Measurements from ENCODE around the gene TRAPPC12.

The TRAPPC12 gene

GRCh38 chr2:3478846-3479385 lies 99.4 kb downstream of the TRAPPC12 start:
- Histone ChIP-seq H3K27me3 (no peaks in the 10 kb centered on the region), H4K20me1 (peaks cover 0 to 21% (median 0%) of the 10 kb centered on the region in 11 experiments; a peak in 7 of 22 replicates), H3K27ac (no peak overlapping the region; a peak in 1 of 22 replicates), H3K4me3 (no peak overlapping the region), H3K36me3 (peaks cover 14 to 48% (median 26%) of the 10 kb centered on the region in 11 experiments), H3K9me3 (replicated peaks in 1 of 11) (peaks cover 0 to 7% (median 0%) of the 10 kb centered on the region in 11 experiments; a peak in 2 of 22 replicates), H3K9ac (no peak overlapping the region), H3K4me2 (no peak overlapping the region), H3K4me1 (peaks cover 6 to 50% (median 38%) of the 10 kb centered on the region in 10 experiments)
- TF ChIP-seq Cebpa-rat (IDR thresholded peaks at IDR 0.05) = no peak

- Histone ChIP-seq H3K27ac (peak overlapping the region in 6 of 11 experiments; percentile 15 to 47 (median 35); a peak in 7 of 22 replicates), H3K27me3 (no peaks in the 10 kb centered on the region), H3K9ac (no peak overlapping the region), H3K4me1 (peaks cover 6 to 50% (median 38%) of the 10 kb centered on the region in 10 experiments), H4K20me1 (peaks cover 0 to 28% (median 0%) of the 10 kb centered on the region in 11 experiments; a peak in 7 of 22 replicates), H3K36me3 (peaks cover 13 to 47% (median 26%) of the 10 kb centered on the region in 11 experiments), H3K4me3 (no peak overlapping the region), H3K4me2 (peak overlapping the region; percentile 27 to 85 (median 66); a peak in 21 of 22 replicates), H3K9me3 (replicated peaks in 1 of 11) (peaks cover 0 to 7% (median 0%) of the 10 kb centered on the region in 11 experiments; a peak in 2 of 22 replicates)
- TF ChIP-seq Cebpa-rat (IDR thresholded peaks at IDR 0.05) = no peak
These were observed 100.2 kb downstream of the TRAPPC12 start for GRCh38 chr2:3479430-3480320.

GRCh38 chr2:3480352-3481010 lies 101.0 kb downstream of the TRAPPC12 start:
- TF ChIP-seq Cebpa-rat (IDR thresholded peaks at IDR 0.05) = no peak
- Histone ChIP-seq H3K4me1 (peaks cover 6 to 50% (median 38%) of the 10 kb centered on the region in 10 experiments), H4K20me1 (peaks cover 0 to 28% (median 0%) of the 10 kb centered on the region in 11 experiments; a peak in 7 of 22 replicates), H3K4me2 (peak overlapping the region in 9 of 11 experiments; percentile 27 to 85 (median 69); a peak in 17 of 22 replicates), H3K9me3 (replicated peaks in 1 of 11) (peaks cover 0 to 7% (median 0%) of the 10 kb centered on the region in 11 experiments; a peak in 2 of 22 replicates), H3K27me3 (no peaks in the 10 kb centered on the region), H3K4me3 (no peak overlapping the region), H3K9ac (no peak overlapping the region), H3K36me3 (peaks cover 13 to 41% (median 26%) of the 10 kb centered on the region in 11 experiments), H3K27ac (peak overlapping the region in 4 of 11 experiments; percentile 30 to 47 (median 40); a peak in 4 of 22 replicates)

GRCh38 chr2:3481011-3481400 lies 101.5 kb downstream of the TRAPPC12 start:
- H3K27ac ChIP-seq = no peak overlapping the region
- no peaks in the 10 kb centered on the region for H3K27me3 ChIP-seq
- no peak for TF ChIP-seq Cebpa-rat (IDR thresholded peaks at IDR 0.05)
- H3K4me3 ChIP-seq = no peak overlapping the region
- H3K9me3 ChIP-seq (replicated peaks in 1 of 11) = peaks cover 0 to 7% (median 0%) of the 10 kb centered on the region in 11 experiments; a peak in 2 of 22 replicates
- H3K4me2 ChIP-seq = peak overlapping the region in 10 of 11 experiments; percentile 9 to 85 (median 68); a peak in 17 of 22 replicates
- H3K4me1 ChIP-seq = peaks cover 6 to 50% (median 38%) of the 10 kb centered on the region in 10 experiments
- H4K20me1 ChIP-seq = peaks cover 0 to 28% (median 0%) of the 10 kb centered on the region in 11 experiments; a peak in 7 of 22 replicates
- peaks cover 14 to 40% (median 25%) of the 10 kb centered on the region in 11 experiments for H3K36me3 ChIP-seq
- no peak overlapping the region for H3K9ac ChIP-seq

- Histone ChIP-seq H3K4me3 (peak overlapping the region in 1 of 10 experiments; percentile 17; a peak in 1 of 20 replicates), H3K4me2 (peak overlapping the region in 10 of 11 experiments; percentile 9 to 85 (median 68); a peak in 18 of 22 replicates), H3K9me3 (replicated peaks in 1 of 11) (peaks cover 0 to 8% (median under 1%) of the 10 kb centered on the region in 11 experiments; a peak in 7 of 22 replicates), H4K20me1 (peaks cover 0 to 28% (median 0%) of the 10 kb centered on the region in 11 experiments; a peak in 6 of 22 replicates), H3K27ac (peak overlapping the region in 1 of 11 experiments; percentile 6; a peak in 2 of 22 replicates), H3K27me3 (no peaks in the 10 kb centered on the region), H3K4me1 (peaks cover 6 to 44% (median 38%) of the 10 kb centered on the region in 10 experiments), H3K9ac (peak overlapping the region in 1 of 11 experiments; percentile 19; a peak in 1 of 22 replicates), H3K36me3 (peaks cover 14 to 35% (median 25%) of the 10 kb centered on the region in 11 experiments)
- no peak for TF ChIP-seq Cebpa-rat (IDR thresholded peaks at IDR 0.05)
These were observed 102.4 kb downstream of the TRAPPC12 start for GRCh38 chr2:3481736-3482362.

- Histone ChIP-seq H3K27me3 (no peaks in the 10 kb centered on the region), H4K20me1 (peaks cover 0 to 29% (median 0%) of the 10 kb centered on the region in 11 experiments; a peak in 7 of 22 replicates), H3K9ac (0 out of 22 replicates have a peak overlapping the region, but pooled peaks of 1 of the 11 experiments have one; percentile 28), H3K27ac (peak overlapping the region in 1 of 11 experiments; percentile 6; a peak in 1 of 22 replicates), H3K4me3 (no peak overlapping the region), H3K4me2 (peak overlapping the region in 8 of 11 experiments; percentile 38 to 85 (median 71); a peak in 15 of 22 replicates), H3K4me1 (peaks cover 6 to 47% (median 42%) of the 10 kb centered on the region in 10 experiments), H3K36me3 (peaks cover 14 to 32% (median 25%) of the 10 kb centered on the region in 11 experiments), H3K9me3 (replicated peaks in 1 of 11) (peaks cover 0 to 12% (median 4%) of the 10 kb centered on the region in 11 experiments; a peak in 7 of 22 replicates)
- TF ChIP-seq Cebpa-rat (IDR thresholded peaks at IDR 0.05) = no peak
These were observed 102.9 kb downstream of the TRAPPC12 start for GRCh38 chr2:3482363-3482821.

- Histone ChIP-seq H3K9me3 (replicated peaks in 1 of 11) (peaks cover 0 to 12% (median 4%) of the 10 kb centered on the region in 11 experiments; a peak in 7 of 22 replicates), H3K9ac (no peak overlapping the region), H3K4me1 (peaks cover 6 to 57% (median 52%) of the 10 kb centered on the region in 10 experiments), H3K27me3 (no peaks in the 10 kb centered on the region), H4K20me1 (peaks cover 0 to 38% (median 0%) of the 10 kb centered on the region in 11 experiments; a peak in 8 of 22 replicates), H3K27ac (no peak overlapping the region), H3K4me2 (no peak overlapping the region), H3K36me3 (peaks cover 14 to 24% (median 18%) of the 10 kb centered on the region in 11 experiments), H3K4me3 (no peak overlapping the region)
- no peak for TF ChIP-seq Cebpa-rat (IDR thresholded peaks at IDR 0.05)
These were observed 103.9 kb downstream of the TRAPPC12 start for GRCh38 chr2:3483227-3483985.

Data from BLaER1 treated with 17β-estradiol and CSF1 and Interleukin-3, amounts not matched to agents 10 nM and 100 nM (cell line).